Activated CD4-positive, alpha-beta T cell treated with anti-CD3 and anti-CD28 coated beads, Interleukin-2, amount 50 U/mL, for 24 hours (primary cell): ENCODE data around the gene PTTG1IP.

Experiments used
- DNase-seq, 2 donors: peaks; one replicate each; pipeline ENCODE4 v3.0.0-alpha.2; 2020; ENCODE audit warnings: low read depth in 1 of 2, low spot score in 1 of 2

Gene PTTG1IP

GRCh38 chr21:44803651-44804050 lies 69.8 kb downstream of the PTTG1IP start:
- DNase-seq, result no peak

GRCh38 chr21:44802396-44803153 lies 70.9 kb downstream of the PTTG1IP start:
- no peak for DNase-seq

GRCh38 chr21:44801468-44802395 lies 71.8 kb downstream of the PTTG1IP start, which contains the start of gene UBE2G2:
Gene UBE2G2 (minus strand): TSS chr21:44801820. CDS start chr21:44801748, 72 bp downstream.
- peak; percentile 75 to 83 for DNase-seq

GRCh38 chr21:44800971-44801467 lies 72.5 kb downstream of the PTTG1IP start:
- DNase-seq, result peak in 1 of 2 donors; percentile 28

- DNase-seq, result no peak
These were observed 73.4 kb downstream of the PTTG1IP start for GRCh38 chr21:44800103-44800502.

GRCh38 chr21:44799646-44800045 lies 73.8 kb downstream of the PTTG1IP start:
- no peak for DNase-seq
